HCT116 (cell line): Measurements from ENCODE around the gene ANTXR2. TPM values are rescaled to one million over a fixed set of nuclear protein-coding genes. Genes with fewer than 3 reads are reported as not detected.

ENCODE experiments used
- ATAC-seq: fragments of 200-7000 bp; cut with Tn5 transposase; 2 replicates; pipeline ENCODE4 v1.9.1; 2020; ENCODE audit warnings: mild to moderate bottlenecking, moderate library complexity
- BruUV-seq: library from RNA; stranded (reverse); fragments of 400-500 nt; replicated peaks from 2 replicates; lab custom pipeline; 2021; lab: Mats Ljungman, UMichigan
- CTCF ChIA-PET: fragments of 300-600 bp; sonication (Branson Sonifier 250); formaldehyde crosslinking; loops from one replicate; lab custom pipeline; 2021; ENCODE audit warnings: antibody characterized with exemption; lab: Charles Lee
- POLR2A ChIA-PET: fragments of 300-600, 350-600 bp; sonication (Branson Sonifier 250); formaldehyde crosslinking; loops from one replicate; lab custom pipeline; 2021; ENCODE audit warnings: antibody characterized with exemption; lab: Charles Lee
- RAD21 ChIA-PET, 2 experiments: fragments of 300-600 bp; sonication (Branson Sonifier 250); formaldehyde crosslinking; loops; one replicate each; lab custom pipeline; 2023; ENCODE audit warnings: low total read pairs in 2 of 2; ENCODE audit not compliant: uncharacterized antibody in 2 of 2, unreplicated experiment in 2 of 2, low non-redundant PET in 1 of 2; lab: Charles Lee
- DNase-seq: peaks from one replicate; pipeline ENCODE4 v3.0.0-alpha.2; 2010; ENCODE audit warnings: low read depth, low spot score
- H2AFZ ChIP-seq: fragments of 200-600 bp; shearing (Covaris generic), sonication (generic); 2 replicates; pipeline ENCODE4 v1.6.1; 2017; ENCODE audit warnings: low read depth, mixed run types, mixed read lengths, antibody characterized with exemption, low read length; ENCODE audit not compliant: poor library complexity, severe bottlenecking
- H3K27ac ChIP-seq: 2 replicates; pipeline ENCODE4 v1.5.1; 2012; ENCODE audit warnings: low read depth, low read length
- H3K27me3 ChIP-seq: fragments of 200-600 bp; sonication (generic); 2 replicates; pipeline ENCODE4 v1.6.1; 2016; ENCODE audit warnings: mixed run types, low read length, mixed read lengths; ENCODE audit not compliant: insufficient read depth
- H3K36me3 ChIP-seq, 2 experiments: fragments of 200-500 bp in 1 of 2; fragments of 200-600 bp in 1 of 2; sonication (Bioruptor generic) in 1 of 2; sonication (generic) in 1 of 2; 2 replicates each; pipeline versions ENCODE4 v1.5.1 to v1.6.1; 2014 to 2016; ENCODE audit warnings: low read length in 2 of 2, inconsistent platforms in 1 of 2, mixed read lengths in 1 of 2, mixed run types in 1 of 2; ENCODE audit not compliant: insufficient read depth in 2 of 2, control insufficient read depth in 1 of 2
- H3K4me1 ChIP-seq, 2 experiments: fragments of 200-600 bp in 1 of 2; sonication (generic) in 1 of 2; 2 replicates each; pipeline versions ENCODE4 v1.5.1 to v1.6.1; 2012 to 2017; ENCODE audit warnings: low read length in 2 of 2, inconsistent platforms in 1 of 2, mild to moderate bottlenecking in 1 of 2, mixed read lengths in 1 of 2, mixed run types in 1 of 2, moderate library complexity in 1 of 2; ENCODE audit not compliant: insufficient read depth in 2 of 2, control insufficient read depth in 1 of 2
- H3K4me2 ChIP-seq: fragments of 200-600 bp; sonication (generic); 2 replicates; pipeline ENCODE4 v1.6.1; 2017; ENCODE audit warnings: mixed run types, low read length, mixed read lengths
- H3K4me3 ChIP-seq, 2 experiments: fragments of 200-600 bp in 1 of 2; sonication (generic) in 1 of 2; replicated peaks in 1 of 2; 2 replicates each; pipeline ENCODE4 v1.5.1; 2011 to 2016; ENCODE audit warnings: low read length in 2 of 2, control low read depth in 1 of 2, low read depth in 1 of 2, mild to moderate bottlenecking in 1 of 2, mixed read lengths in 1 of 2, mixed run types in 1 of 2
- H3K79me2 ChIP-seq: fragments of 200-600 bp; sonication (generic); 2 replicates; pipeline ENCODE4 v1.6.1; 2017; ENCODE audit warnings: mild to moderate bottlenecking, mixed run types, low read length, moderate library complexity, mixed read lengths; ENCODE audit not compliant: insufficient read depth
- H3K9ac ChIP-seq: fragments of 200-600 bp; sonication (generic); 2 replicates; pipeline ENCODE4 v1.6.1; 2016; ENCODE audit warnings: low read length, mixed read lengths
- H3K9me2 ChIP-seq: fragments of 200-600 bp; sonication (generic), shearing (Covaris generic); 2 replicates; pipeline ENCODE4 v1.6.1; 2017; ENCODE audit warnings: mixed run types, mild to moderate bottlenecking, moderate library complexity; ENCODE audit not compliant: insufficient read depth
- H3K9me3 ChIP-seq, 2 experiments: fragments of 200-500 bp in 1 of 2; fragments of 200-600 bp in 1 of 2; sonication (Bioruptor generic) in 1 of 2; sonication (generic) in 1 of 2; 2 replicates each; pipeline ENCODE4 v1.6.1; 2014 to 2017; ENCODE audit warnings: low read length in 2 of 2, mixed read lengths in 2 of 2, inconsistent platforms in 1 of 2, low read depth in 1 of 2, mild to moderate bottlenecking in 1 of 2, mixed run types in 1 of 2, moderate library complexity in 1 of 2; ENCODE audit not compliant: control insufficient read depth in 1 of 2, insufficient read depth in 1 of 2
- H4K20me1 ChIP-seq: fragments of 200-600 bp; sonication (generic), shearing (Covaris generic); 2 replicates; pipeline ENCODE4 v1.6.1; 2017; ENCODE audit warnings: mixed run types, mild to moderate bottlenecking, moderate library complexity; ENCODE audit not compliant: insufficient read depth
- CBX3 ChIP-seq: IDR thresholded peaks from 2 replicates; pipeline ENCODE4 v1.6.1; 2012; ENCODE audit warnings: low read depth
- CEBPB ChIP-seq: IDR thresholded peaks from 2 replicates; pipeline ENCODE4 v1.6.1; 2012; ENCODE audit warnings: low read depth
- EGR1 ChIP-seq: IDR thresholded peaks from 2 replicates; pipeline ENCODE4 v1.6.1; 2012; ENCODE audit warnings: low read depth
- ELF1 ChIP-seq: IDR thresholded peaks from 2 replicates; pipeline ENCODE4 v1.6.1; 2012; ENCODE audit warnings: low read depth, borderline replicate concordance
- EZH2 ChIP-seq: fragments of 200-600 bp; sonication (generic); IDR thresholded peaks from 2 replicates; pipeline ENCODE4 v1.6.1; 2017; ENCODE audit warnings: antibody characterized with exemption, mixed run types
- EZH2phosphoT487 ChIP-seq: fragments of 200-600 bp; IDR thresholded peaks from 2 replicates; pipeline ENCODE4 v1.6.1; 2018; ENCODE audit warnings: antibody characterized with exemption, borderline replicate concordance
- FOSL1 ChIP-seq: IDR thresholded peaks from 2 replicates; pipeline ENCODE4 v1.6.1; 2012; ENCODE audit warnings: low read depth
- JUND ChIP-seq: IDR thresholded peaks from 2 replicates; pipeline ENCODE4 v1.6.1; 2012
- MAX ChIP-seq: IDR thresholded peaks from 2 replicates; pipeline ENCODE4 v1.6.1; 2012
- POLR2A ChIP-seq: IDR thresholded peaks from 2 replicates; pipeline ENCODE4 v1.7.0; 2011; ENCODE audit warnings: borderline replicate concordance; ENCODE audit not compliant: insufficient read depth, insufficient read length; ENCODE audit errors: extremely low read depth
- POLR2AphosphoS5 ChIP-seq: IDR thresholded peaks from 2 replicates; pipeline ENCODE4 v1.6.1; 2011; ENCODE audit warnings: mild to moderate bottlenecking, low read depth, low read length, moderate library complexity
- REST ChIP-seq: IDR thresholded peaks from 2 replicates; pipeline ENCODE4 v1.6.1; 2012; ENCODE audit warnings: low read depth
- SIN3A ChIP-seq: IDR thresholded peaks from 2 replicates; pipeline ENCODE4 v1.6.1; 2012; ENCODE audit warnings: low read depth
- SRF ChIP-seq: IDR thresholded peaks from 2 replicates; pipeline ENCODE4 v1.6.1; 2012; ENCODE audit warnings: low read depth
- TCF7L2 ChIP-seq: IDR thresholded peaks from 2 replicates; pipeline ENCODE4 v1.7.0; 2011; ENCODE audit warnings: borderline replicate concordance, inconsistent platforms; ENCODE audit not compliant: insufficient read depth, insufficient read length; ENCODE audit errors: extremely low read depth
- YY1 ChIP-seq: IDR thresholded peaks from 2 replicates; pipeline ENCODE4 v1.6.1; 2011; ENCODE audit warnings: low read length, low read depth, moderate library complexity, mild to moderate bottlenecking; ENCODE audit not compliant: insufficient replicate concordance; ENCODE audit errors: extremely low read depth
- ZBTB33 ChIP-seq: IDR thresholded peaks from 2 replicates; pipeline ENCODE4 v1.6.1; 2011; ENCODE audit warnings: mild to moderate bottlenecking, low read length, moderate library complexity; ENCODE audit not compliant: insufficient replicate concordance; ENCODE audit errors: extremely low read depth
- ZFX ChIP-seq: fragments of 450-650 bp; IDR thresholded peaks from 2 replicates; pipeline ENCODE4 v1.6.1; 2017
- ZNF274 ChIP-seq: fragments of 200-500 bp; sonication (Bioruptor generic); IDR thresholded peaks from 2 replicates; pipeline ENCODE4 v1.6.1; 2014; ENCODE audit warnings: mild to moderate bottlenecking, low read depth, low read length, inconsistent platforms
- intact Hi-C: fragments of 100-400 bp; cut with micrococcal nuclease; formaldehyde crosslinking; loops from 2 replicates; pipeline ENCODE4 v1.10.0; 2022
- total RNA-seq: library from RNA; stranded (reverse); gene quantifications from one replicate; pipeline ENCODE4 v1.2.1, GENCODE V29; 2021; ENCODE audit not compliant: unreplicated experiment

The ANTXR2 gene
- total RNA-seq, 1 experiment from 2014 or later = 6.3 TPM

- CTCF ChIA-PET = no interaction called here
- intact Hi-C loops = no loop called here
- Histone ChIP-seq H4K20me1 (no peaks in the 10 kb centered on the region), H3K9ac (no peak overlapping the region), H3K27ac (no peak overlapping the region), H3K27me3 (no peaks in the 10 kb centered on the region), H3K4me3 (no peak overlapping the region), H3K9me2 (no peaks in the 10 kb centered on the region), H3K79me2 (no peaks in the 10 kb centered on the region), H3K4me1 (no peaks in the 10 kb centered on the region), H3K9me3 (no peaks in the 10 kb centered on the region), H2AFZ (no peak overlapping the region), H3K4me2 (no peak overlapping the region), H3K36me3 (no peaks in the 10 kb centered on the region)
- RAD21 ChIA-PET = no interaction called here
- TF ChIP-seq CEBPB (no peak), YY1 (no peak), EZH2 (no peak), ELF1 (no peak), MAX (no peak), CBX3 (no peak), JUND (no peak), ZNF274 (no peak), POLR2AphosphoS5 (no peak), SIN3A (no peak)
- POLR2A ChIA-PET = no interaction called here
- DNase-seq (no peak), ATAC-seq (no peak)
- no TSS peak for BruUV-seq
Measured at GRCh38 chr4:79927931-79928330, 145.1 kb downstream of the ANTXR2 start.

GRCh38 chr4:79923281-79923680, 149.7 kb downstream of the ANTXR2 start:
- no peak for ATAC-seq
- POLR2A ChIA-PET = no interaction called here
- Histone ChIP-seq H3K79me2 (no peaks in the 10 kb centered on the region), H4K20me1 (no peaks in the 10 kb centered on the region), H3K27me3 (no peaks in the 10 kb centered on the region), H3K4me2 (no peak overlapping the region), H3K9me3 (no peaks in the 10 kb centered on the region), H3K9me2 (no peaks in the 10 kb centered on the region), H3K4me3 (no peak overlapping the region), H3K4me1 (no peaks in the 10 kb centered on the region), H3K36me3 (no peaks in the 10 kb centered on the region), H3K27ac (no peak overlapping the region), H2AFZ (no peak overlapping the region), H3K9ac (no peak overlapping the region)
- RAD21 ChIA-PET = no interaction called here
- no TSS peak for BruUV-seq
- DNase-seq = no peak
- CTCF ChIA-PET = no interaction called here
- intact Hi-C loops = no loop called here
- TF ChIP-seq TCF7L2 (no peak), EZH2 (no peak), EZH2phosphoT487 (no peak), SRF (no peak), ZBTB33 (no peak), POLR2A (no peak), SIN3A (no peak), FOSL1 (no peak), REST (no peak), ZNF274 (no peak), EGR1 (no peak), ZFX (no peak)
